Measurements from ENCODE around the gene RNF222. TPM values are rescaled to one million over a fixed set of nuclear protein-coding genes. Genes with fewer than 3 reads are reported as not detected.

The RNF222 gene
- total RNA-seq: not detected

GRCh38 chr17:8397636-8398035, at the start of gene RNF222:
Gene RNF222, minus strand, starts transcription at chr17:8397827. Its CDS starts 4,366 bp downstream, at chr17:8393461.

GRCh38 chr17:8435245-8436168, 37.9 kb upstream of the RNF222 start, which contains the start of gene NDEL1:
Gene NDEL1, plus strand, starts transcription at chr17:8435884. Its CDS starts 8,388 bp downstream, at chr17:8444272.

GRCh38 chr17:8383143-8383822, 14.3 kb downstream of the RNF222 start, which contains the start of gene RPL26:
Gene RPL26, minus strand, starts transcription at chr17:8383193. Its CDS starts 883 bp downstream, at chr17:8382310.

GRCh38 chr17:8376271-8377067, 21.2 kb downstream of the RNF222 start, which contains the start of gene KRABD2:
Gene KRABD2, minus strand, starts transcription at chr17:8376704.

Other genes starting within 250 kb of the RNF222 start
- 10 to 100 TPM; 22.0 to 25.5 TPM for gene PER1, start 245.4 kb downstream of the RNF222 start, total RNA-seq
- gene VAMP2, start 234.9 kb downstream of the RNF222 start, total RNA-seq: 1 to 10 TPM; 5.5 to 6.3 TPM
- 10 to 100 TPM; 24.1 to 32.0 TPM for gene TMEM107, start 221.4 kb downstream of the RNF222 start, total RNA-seq
- 1 to 10 TPM; 6.3 to 8.9 TPM for gene BORCS6, start 207.6 kb downstream of the RNF222 start, total RNA-seq
- 10 to 100 TPM; 23.7 to 88.6 TPM for gene AURKB, start 187.3 kb downstream of the RNF222 start, total RNA-seq
- 1 to 10 TPM; 5.0 to 5.5 TPM for gene CTC1, start 149.8 kb downstream of the RNF222 start, total RNA-seq
- 10 to 100 TPM; 44.7 to 78.3 TPM for gene PFAS, start 148.5 kb downstream of the RNF222 start, total RNA-seq
- gene RANGRF, start 109.2 kb downstream of the RNF222 start, total RNA-seq: 10 to 100 TPM in 1 of 2 donors, 1 to 10 TPM in 1; 8.3 to 14.0 TPM
- 1 to 10 TPM in 1 of 2 donors, under 1 TPM in 1; 0.67 to 1.4 TPM for gene SLC25A35, start 102.4 kb downstream of the RNF222 start, total RNA-seq
- not detected for gene ARHGEF15, start 87.6 kb downstream of the RNF222 start, total RNA-seq
- gene ODF4, start 58.0 kb downstream of the RNF222 start, total RNA-seq: not detected
- 1,000 to 10,000 TPM; 1,114 to 1,797 TPM for gene RPL26, start 14.6 kb downstream of the RNF222 start, total RNA-seq
- gene NDEL1, start 38.1 kb upstream of the RNF222 start, total RNA-seq: 10 to 100 TPM; 35.1 to 36.6 TPM
- 10 to 100 TPM; 32.3 to 95.6 TPM for gene MYH10, start 232.9 kb upstream of the RNF222 start, total RNA-seq

All from melanocyte of skin (primary cell).